Liver (tissue), 9 donors: ENCODE measurements around the gene ZNF71. TPM values are rescaled to one million over a fixed set of nuclear protein-coding genes. Genes with fewer than 3 reads are reported as not detected.

Source experiments
- DNase-seq: peaks from one replicate; pipeline ENCODE4 v3.0.0-alpha.2; 2017; ENCODE audit warnings: low spot score
- H3K27ac ChIP-seq, 2 donors: one replicate each; pipeline ENCODE4 v1.7.0; 2013; ENCODE audit warnings: inconsistent platforms in 2 of 2, low read length in 2 of 2, control low read depth in 1 of 2, low read depth in 1 of 2, mild to moderate bottlenecking in 1 of 2
- H3K27me3 ChIP-seq, 4 donors: one replicate each; pipeline versions ENCODE4 v1.6.1 to v1.7.0; 2013; ENCODE audit warnings: low read length in 3 of 4, inconsistent platforms in 1 of 4, mild to moderate bottlenecking in 1 of 4, moderate library complexity in 1 of 4; ENCODE audit not compliant: control insufficient read depth in 4 of 4, insufficient read depth in 4 of 4
- H3K36me3 ChIP-seq, 4 donors: one replicate each; pipeline versions ENCODE4 v1.6.1 to v1.7.0; 2013; ENCODE audit warnings: low read length in 3 of 4, mild to moderate bottlenecking in 3 of 4, low read depth in 1 of 4, moderate library complexity in 1 of 4; ENCODE audit not compliant: control insufficient read depth in 4 of 4, insufficient read depth in 3 of 4
- H3K4me1 ChIP-seq, 4 donors: one replicate each; pipeline versions ENCODE4 v1.6.1 to v1.7.0; 2013; ENCODE audit warnings: low read length in 3 of 4, mild to moderate bottlenecking in 3 of 4, moderate library complexity in 1 of 4; ENCODE audit not compliant: control insufficient read depth in 4 of 4, insufficient read depth in 4 of 4
- H3K4me3 ChIP-seq, 3 donors: one replicate each; pipeline versions ENCODE4 v1.6.1 to v1.7.0; 2013; ENCODE audit warnings: low read length in 3 of 3, control low read depth in 1 of 3, low read depth in 1 of 3, mild to moderate bottlenecking in 1 of 3
- H3K9ac ChIP-seq, 2 donors: one replicate each; pipeline ENCODE4 v1.7.0; 2013; ENCODE audit warnings: low read length in 2 of 2, mild to moderate bottlenecking in 2 of 2, moderate library complexity in 2 of 2, control low read depth in 1 of 2, low read depth in 1 of 2
- H3K9me3 ChIP-seq, 4 donors: one replicate each; pipeline versions ENCODE4 v1.6.1 to v1.7.0; 2013; ENCODE audit warnings: low read length in 3 of 4; ENCODE audit not compliant: control insufficient read depth in 4 of 4
- EGR1 ChIP-seq, 2 donors: IDR thresholded peaks; 2 replicates each; pipeline ENCODE4 v1.6.1; 2016 to 2018; ENCODE audit warnings: antibody characterized with exemption in 2 of 2, low read depth in 2 of 2
- FOXA1 ChIP-seq: IDR thresholded peaks from 2 replicates; pipeline ENCODE4 v1.6.1; 2016; ENCODE audit warnings: antibody characterized with exemption
- GABPA ChIP-seq, 2 donors: IDR thresholded peaks in 1 of 2; conservative IDR thresholded peaks in 1 of 2; 2 replicates each; pipeline ENCODE4 v1.6.1; 2016; ENCODE audit warnings: antibody characterized with exemption in 2 of 2, mild to moderate bottlenecking in 1 of 2, moderate library complexity in 1 of 2
- HNF4A ChIP-seq, 2 donors: conservative IDR thresholded peaks; 2 replicates each; pipeline ENCODE4 v1.6.1; 2016; ENCODE audit warnings: antibody characterized with exemption in 2 of 2, mild to moderate bottlenecking in 2 of 2
- HNF4G ChIP-seq: IDR thresholded peaks from 2 replicates; pipeline ENCODE4 v1.6.1; 2016; ENCODE audit warnings: antibody characterized with exemption
- JUND ChIP-seq, 2 donors: IDR thresholded peaks; 2 replicates each; pipeline ENCODE4 v1.6.1; 2016; ENCODE audit warnings: antibody characterized with exemption in 2 of 2
- NR2F2 ChIP-seq: IDR thresholded peaks from 2 replicates; pipeline ENCODE4 v1.6.1; 2016; ENCODE audit warnings: antibody characterized with exemption
- RAD21 ChIP-seq, 2 donors: IDR thresholded peaks; 2 replicates each; pipeline ENCODE4 v1.6.1; 2016; ENCODE audit warnings: antibody characterized with exemption in 2 of 2, mild to moderate bottlenecking in 2 of 2
- RXRA ChIP-seq, 2 donors: IDR thresholded peaks; 2 replicates each; pipeline ENCODE4 v1.6.1; 2017 to 2018; ENCODE audit warnings: antibody characterized with exemption in 2 of 2, mild to moderate bottlenecking in 1 of 2
- SP1 ChIP-seq: IDR thresholded peaks from 2 replicates; pipeline ENCODE4 v1.6.1; 2018; ENCODE audit warnings: antibody characterized with exemption, mild to moderate bottlenecking
- TAF1 ChIP-seq: conservative IDR thresholded peaks from 2 replicates; pipeline ENCODE4 v1.6.1; 2016; ENCODE audit warnings: antibody characterized with exemption, mild to moderate bottlenecking
- YY1 ChIP-seq: IDR thresholded peaks from 2 replicates; pipeline ENCODE4 v1.6.1; 2016; ENCODE audit warnings: antibody characterized with exemption, mild to moderate bottlenecking
- WGBS: extraction: QIAGEN DNeasy Blood & Tissue Kit; methylation state at CpG from one replicate; pipeline ENCODE4 v1.1.7; 2013; 5-methylcytosine and 5-hydroxymethylcytosine counted together
- polyA plus RNA-seq, 2 donors: library from polyadenylated mRNA; stranded (reverse) in 1 of 2; unstranded in 1 of 2; fragments of 200-250 nt in 1 of 2; fragments of >200 nt in 1 of 2; fragmentation: Nextera tagmentation in 1 of 2; extraction: Ambion mirVana in 1 of 2; gene quantifications; one replicate each; pipeline versions ENCODE4 v1.2.1 to v1.2.3, GENCODE V29; 2013 to 2015
- total RNA-seq, 2 donors: library from RNA; depleted of rRNA; stranded (reverse); fragments of >200 nt; gene quantifications; one replicate each; pipeline ENCODE4 v1.2.3, GENCODE V29; 2014
- TF ChIP-seq, protein P1 (sequence below): IDR thresholded peaks from 2 replicates; pipeline ENCODE4 v1.6.1; 2016; ENCODE audit warnings: antibody characterized with exemption
- TF ChIP-seq, protein P2 (sequence below): IDR thresholded peaks from 2 replicates; pipeline ENCODE4 v1.6.1; 2016; ENCODE audit warnings: antibody characterized with exemption
- TF ChIP-seq, protein P3 (sequence below): fragments of 150-350 bp; IDR thresholded peaks from 2 replicates; pipeline ENCODE4 v1.5.1; 2017; ENCODE audit warnings: improper control_type of control experiment, low read depth, low read length; ENCODE audit not compliant: missing input control
- TF ChIP-seq, protein P4 (sequence below): IDR thresholded peaks from 2 replicates; pipeline ENCODE4 v1.6.1; 2016; ENCODE audit warnings: antibody characterized with exemption
- donor health status: healthy.
- donor health status: healthy.
- donor health status: healthy.
- donor health status: healthy.
- donor health status: healthy.

Gene ZNF71
- total and polyA plus RNA-seq, 4 donors = 0.46 to 3.4 (median 1.8) TPM

DNA sequence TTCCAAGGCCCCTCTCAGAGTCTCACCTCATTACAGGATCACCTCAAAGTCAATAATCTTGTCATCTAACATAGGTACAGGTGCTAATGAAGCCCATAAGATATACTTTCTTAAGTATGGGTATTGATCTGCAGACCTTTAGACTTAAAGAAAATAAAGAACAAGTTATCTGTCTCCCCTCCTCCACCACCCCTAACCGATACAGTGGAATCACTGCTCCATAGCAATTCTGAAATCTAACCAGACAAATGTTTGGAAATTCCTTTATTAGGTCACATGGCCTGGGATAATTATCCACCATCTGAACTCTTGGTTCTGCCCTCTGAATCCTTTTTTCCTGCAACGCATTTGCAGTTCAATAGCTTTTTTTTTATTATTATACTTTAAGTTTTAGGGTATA lies 32.3 kb upstream of the ZNF71 start:
- Histone ChIP-seq H3K9me3 (peaks cover 31 to 78% (median 61%) of the 10 kb centered on the region in 4 donors), H3K9ac (no peak overlapping the region), H3K27ac (no peak overlapping the region), H3K27me3 (no peaks in the 10 kb centered on the region), H3K4me1 (peaks cover under 1 to 6% (median 2%) of the 10 kb centered on the region in 4 donors), H3K36me3 (peaks cover 0 to 10% (median 2%) of the 10 kb centered on the region in 4 donors), H3K4me3 (peak overlapping the region in 2 of 3 donors; percentile 7 to 17)
- no peak for TF ChIP-seq JUND (IDR thresholded peaks at IDR 0.05)
- TF ChIP-seq HNF4G = no peak
- TF ChIP-seq YY1 = no peak
- no peak for TF ChIP-seq FOXA1
- TF ChIP-seq, protein P1, sequence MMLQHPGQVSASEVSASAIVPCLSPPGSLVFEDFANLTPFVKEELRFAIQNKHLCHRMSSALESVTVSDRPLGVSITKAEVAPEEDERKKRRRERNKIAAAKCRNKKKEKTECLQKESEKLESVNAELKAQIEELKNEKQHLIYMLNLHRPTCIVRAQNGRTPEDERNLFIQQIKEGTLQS = no peak
- no peak for TF ChIP-seq SP1
- no peak for TF ChIP-seq HNF4A (conservative IDR thresholded peaks at IDR 0.05)
- 97% methylated on average over 2 of the region's 2 CpGs for WGBS
- DNase-seq = no peak

DNA sequence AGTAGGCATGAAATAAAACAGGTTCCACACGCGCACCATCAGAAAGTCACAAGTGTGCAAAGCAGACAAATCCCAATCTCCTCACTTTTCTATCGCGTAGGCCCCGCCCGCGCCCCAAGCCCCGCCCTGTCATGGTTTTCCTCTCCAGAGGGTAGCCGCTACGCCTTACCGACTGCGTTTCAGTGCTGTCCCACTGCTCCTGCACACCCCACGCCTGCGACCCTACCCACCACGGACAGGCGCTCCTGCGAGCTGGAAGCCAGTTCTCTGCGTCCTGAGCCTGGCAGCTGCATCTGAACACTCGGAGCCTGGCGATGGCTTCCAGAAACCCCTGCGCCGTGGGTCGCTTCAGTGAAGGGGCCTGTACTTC lies 28.2 kb upstream of the ZNF71 start:
- H3K9ac ChIP-seq = peak overlapping the region; percentile 58 to 73
- peaks cover 44 to 80% (median 62%) of the 10 kb centered on the region in 4 donors for H3K9me3 ChIP-seq
- peak overlapping the region; percentile 82 to 91 for H3K27ac ChIP-seq
- peaks cover 11 to 44% (median 30%) of the 10 kb centered on the region in 4 donors for H3K36me3 ChIP-seq
- DNase-seq = peak; percentile 60
- H3K4me3 ChIP-seq = peak overlapping the region; percentile 64 to 91 (median 81)
- 2% methylated on average over 23 of the region's 23 CpGs for WGBS
- TF ChIP-seq SP1 (no peak), YY1 (no peak), HNF4G (no peak)
- TF ChIP-seq, protein P2, sequence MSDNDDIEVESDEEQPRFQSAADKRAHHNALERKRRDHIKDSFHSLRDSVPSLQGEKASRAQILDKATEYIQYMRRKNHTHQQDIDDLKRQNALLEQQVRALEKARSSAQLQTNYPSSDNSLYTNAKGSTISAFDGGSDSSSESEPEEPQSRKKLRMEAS = no peak
- TF ChIP-seq, protein P1 = no peak
- TF ChIP-seq, protein P3, sequence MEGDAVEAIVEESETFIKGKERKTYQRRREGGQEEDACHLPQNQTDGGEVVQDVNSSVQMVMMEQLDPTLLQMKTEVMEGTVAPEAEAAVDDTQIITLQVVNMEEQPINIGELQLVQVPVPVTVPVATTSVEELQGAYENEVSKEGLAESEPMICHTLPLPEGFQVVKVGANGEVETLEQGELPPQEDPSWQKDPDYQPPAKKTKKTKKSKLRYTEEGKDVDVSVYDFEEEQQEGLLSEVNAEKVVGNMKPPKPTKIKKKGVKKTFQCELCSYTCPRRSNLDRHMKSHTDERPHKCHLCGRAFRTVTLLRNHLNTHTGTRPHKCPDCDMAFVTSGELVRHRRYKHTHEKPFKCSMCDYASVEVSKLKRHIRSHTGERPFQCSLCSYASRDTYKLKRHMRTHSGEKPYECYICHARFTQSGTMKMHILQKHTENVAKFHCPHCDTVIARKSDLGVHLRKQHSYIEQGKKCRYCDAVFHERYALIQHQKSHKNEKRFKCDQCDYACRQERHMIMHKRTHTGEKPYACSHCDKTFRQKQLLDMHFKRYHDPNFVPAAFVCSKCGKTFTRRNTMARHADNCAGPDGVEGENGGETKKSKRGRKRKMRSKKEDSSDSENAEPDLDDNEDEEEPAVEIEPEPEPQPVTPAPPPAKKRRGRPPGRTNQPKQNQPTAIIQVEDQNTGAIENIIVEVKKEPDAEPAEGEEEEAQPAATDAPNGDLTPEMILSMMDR = no peak
- no peaks in the 10 kb centered on the region for H3K27me3 ChIP-seq
- H3K4me1 ChIP-seq = peaks cover 3 to 13% (median 7%) of the 10 kb centered on the region in 4 donors

DNA sequence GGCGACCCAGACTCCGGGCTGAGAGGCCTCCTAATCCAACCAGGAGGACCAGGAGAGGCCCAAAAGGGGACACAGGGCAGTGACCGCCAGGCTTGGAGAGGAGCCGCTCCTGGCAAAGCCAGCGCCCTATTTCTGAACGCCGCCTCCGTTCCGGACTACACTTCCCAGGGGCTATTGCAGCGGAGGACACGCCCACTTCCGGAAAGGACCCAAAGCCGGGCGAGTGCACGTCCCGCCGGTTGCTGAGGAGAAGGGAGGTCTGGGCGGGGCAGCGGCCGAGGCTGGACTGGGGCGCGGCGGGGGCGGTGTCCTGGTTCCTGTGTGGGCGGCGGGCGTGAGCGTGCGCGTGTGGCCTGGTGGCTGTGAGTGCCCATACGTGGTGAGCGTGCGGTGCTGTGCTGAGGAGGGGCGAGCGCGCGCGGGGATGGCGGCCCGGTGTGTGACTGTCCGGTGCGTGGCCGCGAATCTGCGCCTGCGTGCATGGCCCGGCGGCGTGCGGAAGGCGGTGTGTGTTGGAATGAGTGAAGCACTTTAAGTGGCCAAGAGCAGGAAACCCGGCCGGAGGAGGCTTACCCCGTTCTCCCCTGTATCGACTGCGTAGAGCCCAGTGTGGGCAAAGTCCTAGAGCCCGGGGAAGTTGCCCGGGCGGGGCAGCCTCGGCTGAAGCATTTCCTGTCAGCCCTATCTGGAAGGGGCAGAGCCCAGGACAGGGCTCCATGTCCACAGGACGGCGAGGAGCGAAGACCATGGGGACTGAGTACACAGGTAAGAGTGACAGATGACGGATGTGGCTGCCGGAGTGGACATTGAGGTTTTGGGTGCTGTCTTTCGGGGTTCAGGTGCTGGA lies 27.6 kb upstream of the ZNF71 start, which contains the start of gene ZNF470:
Gene ZNF470, plus strand, starts transcription at position 195 of the 847 bp plus-strand sequence. CDS start 2,844 bp downstream, outside the sequence.
- Histone ChIP-seq H3K27ac (peak within 1 kb of the TSS; percentile 82 to 91), H3K27me3 (no peaks in the 10 kb centered on the region), H3K9me3 (peaks cover 45 to 77% (median 60%) of the 10 kb centered on the region in 4 donors), H3K4me3 (peak within 1 kb of the TSS; percentile 64 to 91 (median 81)), H3K4me1 (peaks cover 3 to 13% (median 7%) of the 10 kb centered on the region in 4 donors), H3K36me3 (peaks cover 13 to 47% (median 32%) of the 10 kb centered on the region in 4 donors), H3K9ac (peak within 1 kb of the TSS; percentile 58 to 73)
- 4% methylated on average over 66 of the region's 66 CpGs for WGBS
- peak; percentile 87 for DNase-seq
- TF ChIP-seq NR2F2 (no peak), YY1 (peak; percentile 77), TAF1 (no peak), RXRA (IDR thresholded peaks at IDR 0.05) (peak; percentile 24 to 34), GABPA (IDR thresholded peaks at IDR 0.05 in 1 of 2, conservative IDR thresholded peaks at IDR 0.05 in 1 of 2) (peak; percentile 57 to 91), RAD21 (IDR thresholded peaks at IDR 0.05) (peak in 1 of 2 donors; percentile 14), JUND (IDR thresholded peaks at IDR 0.05) (no peak), HNF4A (conservative IDR thresholded peaks at IDR 0.05) (peak; percentile 27 to 40), EGR1 (IDR thresholded peaks at IDR 0.05; ENCODE audit: low read depth in 2 of 2) (peak; percentile 92 to 96), HNF4G (no peak)
- TF ChIP-seq, protein P1 = no peak
- TF ChIP-seq, protein P4, sequence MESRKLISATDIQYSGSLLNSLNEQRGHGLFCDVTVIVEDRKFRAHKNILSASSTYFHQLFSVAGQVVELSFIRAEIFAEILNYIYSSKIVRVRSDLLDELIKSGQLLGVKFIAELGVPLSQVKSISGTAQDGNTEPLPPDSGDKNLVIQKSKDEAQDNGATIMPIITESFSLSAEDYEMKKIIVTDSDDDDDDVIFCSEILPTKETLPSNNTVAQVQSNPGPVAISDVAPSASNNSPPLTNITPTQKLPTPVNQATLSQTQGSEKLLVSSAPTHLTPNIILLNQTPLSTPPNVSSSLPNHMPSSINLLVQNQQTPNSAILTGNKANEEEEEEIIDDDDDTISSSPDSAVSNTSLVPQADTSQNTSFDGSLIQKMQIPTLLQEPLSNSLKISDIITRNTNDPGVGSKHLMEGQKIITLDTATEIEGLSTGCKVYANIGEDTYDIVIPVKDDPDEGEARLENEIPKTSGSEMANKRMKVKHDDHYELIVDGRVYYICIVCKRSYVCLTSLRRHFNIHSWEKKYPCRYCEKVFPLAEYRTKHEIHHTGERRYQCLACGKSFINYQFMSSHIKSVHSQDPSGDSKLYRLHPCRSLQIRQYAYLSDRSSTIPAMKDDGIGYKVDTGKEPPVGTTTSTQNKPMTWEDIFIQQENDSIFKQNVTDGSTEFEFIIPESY = no peak
- TF ChIP-seq, protein P3 = no peak
- TF ChIP-seq, protein P2 = no peak
